ENCODE data around the gene DNAJC16.

DNA sequence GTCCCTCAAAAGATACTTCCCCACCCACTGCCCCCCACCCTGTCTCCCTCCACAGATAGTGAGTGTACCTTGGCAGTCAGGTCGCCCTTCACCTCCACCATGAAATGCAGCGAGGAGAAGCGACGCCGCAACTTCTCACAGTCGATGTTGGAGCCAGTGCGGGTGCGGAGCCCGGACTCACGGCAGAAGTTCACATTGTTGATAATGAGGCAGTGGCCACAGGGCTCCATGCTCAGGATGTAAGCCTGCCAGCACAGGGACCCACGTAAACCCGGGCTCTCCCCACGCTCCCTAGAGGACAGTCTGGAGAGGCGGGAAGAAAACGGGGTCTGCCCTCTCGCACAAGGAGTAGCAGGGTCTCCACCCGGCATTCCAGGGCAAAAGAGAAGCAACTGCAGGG lies 19.8 kb upstream of the DNAJC16 start:
- TF ChIP-seq TAF1 (IDR thresholded peaks at IDR 0.05; ENCODE audit: borderline replicate concordance, low read depth, low read length) = no peak
- no peak for TF ChIP-seq POLR2A (IDR thresholded peaks at IDR 0.05; ENCODE audit: low read depth, low read length)
- no peak for TF ChIP-seq POLR2AphosphoS5 (IDR thresholded peaks at IDR 0.05; ENCODE audit: low read depth, low read length)

All from GM12892 (cell line).